Measurements from ENCODE around the gene QSOX1.

DNA sequence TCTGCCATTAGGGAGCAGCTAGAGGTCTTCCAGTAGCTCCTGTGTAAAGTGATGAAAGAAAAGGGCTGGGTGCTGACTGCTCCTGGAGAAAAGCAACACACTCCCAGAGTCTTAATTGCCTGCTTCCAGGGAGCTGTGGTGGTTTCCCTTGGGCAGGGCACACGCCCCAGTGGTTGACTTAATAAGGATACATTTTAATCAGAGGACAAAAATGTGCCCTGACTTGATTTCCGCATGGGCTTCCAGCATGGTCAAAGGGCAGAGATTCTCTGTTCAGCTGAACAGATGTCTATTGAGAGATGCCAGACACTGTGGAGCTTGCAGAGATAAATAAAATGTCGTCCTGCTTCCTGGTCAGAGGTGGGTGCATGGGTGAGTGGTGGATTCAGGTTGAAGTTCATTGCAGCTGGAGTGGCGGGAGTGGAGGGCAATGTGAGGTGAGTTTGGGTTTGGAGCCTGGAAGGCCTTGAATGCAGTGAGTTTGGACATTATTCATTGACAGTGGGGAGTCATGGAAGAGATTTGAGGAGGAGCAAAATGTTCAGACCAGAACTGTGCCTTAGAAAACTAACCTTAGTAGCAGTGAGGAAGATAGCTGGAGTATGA, 16.0 kb downstream of the QSOX1 start:
- TF ChIP-seq, protein P1, sequence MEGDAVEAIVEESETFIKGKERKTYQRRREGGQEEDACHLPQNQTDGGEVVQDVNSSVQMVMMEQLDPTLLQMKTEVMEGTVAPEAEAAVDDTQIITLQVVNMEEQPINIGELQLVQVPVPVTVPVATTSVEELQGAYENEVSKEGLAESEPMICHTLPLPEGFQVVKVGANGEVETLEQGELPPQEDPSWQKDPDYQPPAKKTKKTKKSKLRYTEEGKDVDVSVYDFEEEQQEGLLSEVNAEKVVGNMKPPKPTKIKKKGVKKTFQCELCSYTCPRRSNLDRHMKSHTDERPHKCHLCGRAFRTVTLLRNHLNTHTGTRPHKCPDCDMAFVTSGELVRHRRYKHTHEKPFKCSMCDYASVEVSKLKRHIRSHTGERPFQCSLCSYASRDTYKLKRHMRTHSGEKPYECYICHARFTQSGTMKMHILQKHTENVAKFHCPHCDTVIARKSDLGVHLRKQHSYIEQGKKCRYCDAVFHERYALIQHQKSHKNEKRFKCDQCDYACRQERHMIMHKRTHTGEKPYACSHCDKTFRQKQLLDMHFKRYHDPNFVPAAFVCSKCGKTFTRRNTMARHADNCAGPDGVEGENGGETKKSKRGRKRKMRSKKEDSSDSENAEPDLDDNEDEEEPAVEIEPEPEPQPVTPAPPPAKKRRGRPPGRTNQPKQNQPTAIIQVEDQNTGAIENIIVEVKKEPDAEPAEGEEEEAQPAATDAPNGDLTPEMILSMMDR (IDR thresholded peaks at IDR 0.05), result no peak
- TF ChIP-seq ETV6 (CRISPR knock-in tag; IDR thresholded peaks at IDR 0.05) (no peak), HMGA2 (CRISPR knock-in tag; IDR thresholded peaks at IDR 0.05) (no peak), NR1H2 (CRISPR knock-in tag; IDR thresholded peaks at IDR 0.05) (no peak), NFYB (CRISPR knock-in tag; conservative IDR thresholded peaks at IDR 0.05; ENCODE audit: low read depth) (no peak)
- TF ChIP-seq, protein P2, sequence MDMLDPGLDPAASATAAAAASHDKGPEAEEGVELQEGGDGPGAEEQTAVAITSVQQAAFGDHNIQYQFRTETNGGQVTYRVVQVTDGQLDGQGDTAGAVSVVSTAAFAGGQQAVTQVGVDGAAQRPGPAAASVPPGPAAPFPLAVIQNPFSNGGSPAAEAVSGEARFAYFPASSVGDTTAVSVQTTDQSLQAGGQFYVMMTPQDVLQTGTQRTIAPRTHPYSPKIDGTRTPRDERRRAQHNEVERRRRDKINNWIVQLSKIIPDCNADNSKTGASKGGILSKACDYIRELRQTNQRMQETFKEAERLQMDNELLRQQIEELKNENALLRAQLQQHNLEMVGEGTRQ (CRISPR knock-in tag; IDR thresholded peaks at IDR 0.05), result no peak
- TF ChIP-seq, protein P3, sequence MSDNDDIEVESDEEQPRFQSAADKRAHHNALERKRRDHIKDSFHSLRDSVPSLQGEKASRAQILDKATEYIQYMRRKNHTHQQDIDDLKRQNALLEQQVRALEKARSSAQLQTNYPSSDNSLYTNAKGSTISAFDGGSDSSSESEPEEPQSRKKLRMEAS (CRISPR knock-in tag; IDR thresholded peaks at IDR 0.05), result no peak

Measured in WTC11 (cell line).